C1 segment of cervical spinal cord (tissue), 14 donors: ENCODE results near the gene LIM2.
A peak's percentile ranks its signal among the peaks of the same experiment; 100 is the strongest.

Source experiments
- DNase-seq, 14 donors: peaks; one replicate each; lab custom pipeline; 2025; lab: John Stamatoyannopoulos, UW

The LIM2 gene

DNA sequence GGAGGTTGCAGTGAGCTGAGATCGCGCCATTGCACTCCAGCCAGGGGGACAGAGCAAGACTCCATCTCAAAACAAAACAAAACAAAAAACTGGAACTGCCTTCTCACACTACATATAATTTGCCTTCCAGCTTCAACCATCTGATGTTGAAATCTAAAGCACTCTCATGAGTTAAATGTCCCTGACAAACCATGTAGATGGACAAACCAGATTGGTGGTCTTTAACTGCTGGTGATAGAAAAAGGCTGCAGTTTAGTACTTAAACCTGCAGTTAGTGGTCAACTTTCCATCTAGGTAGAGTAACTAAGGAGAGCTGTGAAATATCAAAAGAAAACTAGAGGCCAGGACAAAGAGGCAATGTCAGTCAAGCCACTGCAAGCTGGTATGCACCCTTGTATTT, 8.4 kb upstream of the LIM2 start:
- no peak for DNase-seq

DNA sequence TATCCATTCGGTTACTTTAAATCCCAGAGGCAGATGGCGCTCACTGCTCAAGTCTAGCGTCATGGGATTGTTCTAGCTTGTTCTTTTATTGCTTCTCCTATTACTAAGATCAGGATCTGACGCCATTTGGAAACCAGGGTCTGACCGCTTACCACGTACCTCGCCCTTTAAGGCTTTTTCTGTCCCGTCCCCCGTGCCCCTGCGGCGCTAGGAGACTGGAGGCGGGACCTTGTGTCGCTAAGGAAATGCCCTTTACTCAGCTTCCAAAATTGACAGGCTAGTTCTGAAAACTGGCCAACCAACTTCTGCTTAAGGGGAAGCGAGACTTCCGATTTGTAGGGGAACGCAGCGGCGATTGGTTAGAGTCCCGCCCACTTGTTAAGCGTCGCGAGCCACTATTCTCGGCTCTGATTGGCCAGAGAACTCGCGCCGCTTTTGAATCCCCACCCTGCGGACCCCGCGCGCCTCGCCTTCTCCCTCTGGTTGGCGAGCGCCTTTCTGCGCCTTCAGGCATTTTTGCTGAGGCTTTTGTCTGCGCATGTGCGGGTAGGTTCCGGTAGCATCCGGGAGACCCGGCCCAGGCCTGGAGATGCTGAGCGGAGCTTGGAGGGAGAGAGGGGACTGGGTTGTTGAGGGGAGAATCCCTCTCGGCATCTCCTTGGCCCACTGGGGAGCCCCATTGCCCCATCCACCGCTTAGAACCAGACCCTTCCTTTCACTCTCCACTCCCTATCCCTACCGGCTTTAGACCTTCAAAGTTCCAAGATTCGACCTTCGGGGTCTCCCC, 6.5 kb upstream of the LIM2 start:
- DNase-seq = peak; percentile 12 to 96 (median 81)

DNA sequence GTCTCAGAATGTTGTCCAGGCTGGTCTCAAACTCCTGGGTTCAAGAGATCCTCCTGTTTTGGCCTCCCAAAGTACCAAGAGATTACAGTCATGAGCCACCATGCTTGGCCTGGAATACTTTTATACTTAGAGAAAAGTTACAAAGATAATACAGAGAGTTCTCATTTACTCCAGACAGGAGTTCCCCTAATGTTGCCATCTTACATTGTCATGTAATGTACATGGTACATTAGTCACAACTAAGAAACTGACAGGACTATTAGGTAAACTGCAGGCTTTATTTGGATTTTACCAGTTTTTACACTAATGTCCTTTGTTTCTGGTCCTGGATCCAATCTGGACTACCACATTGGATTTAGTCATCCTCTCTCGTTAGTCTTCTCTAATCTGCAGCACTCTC, 4.9 kb upstream of the LIM2 start:
- no peak for DNase-seq

DNA sequence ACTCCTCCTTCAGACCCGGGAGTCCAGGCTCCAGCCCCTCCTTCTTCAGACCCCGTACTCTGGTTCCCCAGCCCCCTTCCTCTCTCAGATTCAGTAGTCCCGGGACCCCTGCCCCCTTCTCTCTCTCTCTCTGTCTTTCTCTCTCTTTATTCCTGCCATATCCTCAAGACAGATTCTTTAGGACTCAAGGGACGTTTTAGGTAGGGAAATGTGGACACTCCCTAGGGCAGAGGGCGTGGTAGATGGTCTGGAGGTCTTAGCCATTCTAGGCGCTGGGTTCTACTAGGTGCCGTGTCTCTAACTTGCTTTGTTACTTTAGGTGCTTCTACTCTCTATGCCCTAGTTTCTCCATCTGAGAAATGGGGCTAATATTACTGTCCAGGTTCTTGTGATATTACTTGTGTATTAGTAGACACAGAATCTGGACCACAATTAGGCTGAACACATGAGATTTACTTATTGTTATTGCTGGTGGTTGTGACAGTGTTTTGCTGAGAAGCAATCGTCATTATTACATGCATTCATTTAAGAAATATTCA, 3.4 kb upstream of the LIM2 start:
- DNase-seq = no peak

DNA sequence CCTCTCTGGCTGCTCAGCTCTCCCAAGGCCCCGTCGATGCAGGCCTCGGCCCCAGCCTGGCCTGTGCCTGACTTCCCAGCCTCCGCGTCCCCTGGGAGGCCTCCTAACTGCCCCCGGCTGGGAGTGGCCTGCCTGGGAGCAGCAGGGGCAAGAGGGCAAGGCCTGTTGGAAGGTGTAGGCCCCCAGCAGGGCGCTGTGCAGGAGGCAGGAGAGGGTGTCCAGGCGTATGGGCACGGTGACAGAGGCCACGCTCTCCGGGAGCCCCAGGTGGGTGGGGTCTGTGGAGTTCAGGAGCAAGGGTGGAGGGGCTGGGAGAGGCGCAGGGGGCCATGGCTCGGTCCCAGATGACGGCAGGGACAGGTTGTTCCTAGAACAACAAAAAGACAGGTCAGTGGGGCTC, 1.4 kb upstream of the LIM2 start:
- DNase-seq = no peak

DNA sequence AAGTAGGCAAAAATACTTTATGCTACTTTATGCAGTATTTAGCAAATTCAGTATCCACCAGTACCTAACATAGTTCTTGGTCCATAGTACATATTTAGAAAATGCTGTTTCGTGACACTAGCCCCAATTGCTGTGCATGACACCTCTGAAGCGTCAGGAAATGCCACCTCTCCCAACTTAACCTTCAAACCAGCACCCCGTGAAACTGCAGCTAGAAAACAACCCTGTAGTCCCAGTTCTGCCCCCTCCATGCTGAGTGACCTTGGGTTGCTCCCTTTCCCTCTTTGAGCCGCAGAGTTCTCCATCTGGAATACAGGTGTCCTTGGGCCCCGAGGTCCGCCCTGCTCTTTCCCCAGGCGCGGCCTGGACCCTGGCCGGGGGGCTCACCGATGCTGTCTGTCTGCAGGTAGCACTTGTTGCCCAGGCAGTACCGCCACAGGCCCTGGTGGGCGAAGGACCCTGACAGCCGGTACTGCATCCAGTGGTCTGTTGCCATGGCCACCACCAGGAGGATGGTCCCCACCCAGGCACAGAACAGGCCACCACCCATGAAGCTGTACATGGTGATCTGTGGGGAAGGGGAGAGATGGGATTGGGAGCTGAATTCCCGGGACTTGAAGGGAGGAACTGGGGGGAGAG, 773 bp downstream of the LIM2 start:
- no peak for DNase-seq

DNA sequence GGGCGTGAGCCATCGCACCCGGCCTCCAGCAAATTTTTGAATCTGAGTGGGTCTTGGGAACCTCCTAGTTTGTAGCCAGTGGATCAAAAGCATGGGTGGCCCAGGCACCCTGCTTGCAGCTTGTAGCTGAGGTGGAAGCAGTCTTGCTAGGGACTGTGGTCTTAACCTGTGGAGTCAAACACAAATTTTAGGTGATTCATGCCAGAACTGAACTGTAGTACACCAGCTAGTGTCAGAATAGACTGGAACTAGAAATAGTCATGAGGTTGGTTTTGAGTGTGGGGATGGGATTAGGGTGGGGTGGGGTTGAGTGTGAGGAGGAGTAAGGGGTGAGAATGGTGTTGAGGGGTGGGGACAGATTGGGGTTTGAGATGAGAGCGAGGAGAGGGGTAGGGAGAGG, 5.8 kb downstream of the LIM2 start:
- DNase-seq = no peak

DNA sequence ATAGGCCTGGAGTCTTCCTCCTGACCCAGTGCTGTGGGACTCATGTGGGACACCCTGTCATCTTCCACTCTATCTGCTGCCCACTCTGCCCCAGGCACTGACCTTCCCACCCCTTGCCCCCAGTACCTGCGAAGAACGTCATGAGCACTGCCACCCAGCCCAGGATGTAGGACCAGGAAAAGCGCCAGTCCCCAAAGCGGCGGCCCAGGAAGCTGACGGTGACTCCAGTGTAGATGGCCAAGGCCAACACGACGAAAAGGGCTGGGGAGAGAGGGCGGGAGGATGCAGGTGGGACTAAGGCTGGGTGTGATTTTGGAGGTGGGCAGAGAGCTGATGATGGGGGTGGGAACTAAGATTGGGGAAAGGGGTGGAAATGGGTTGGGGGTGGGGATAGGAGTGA, 7.4 kb downstream of the LIM2 start:
- DNase-seq = no peak

DNA sequence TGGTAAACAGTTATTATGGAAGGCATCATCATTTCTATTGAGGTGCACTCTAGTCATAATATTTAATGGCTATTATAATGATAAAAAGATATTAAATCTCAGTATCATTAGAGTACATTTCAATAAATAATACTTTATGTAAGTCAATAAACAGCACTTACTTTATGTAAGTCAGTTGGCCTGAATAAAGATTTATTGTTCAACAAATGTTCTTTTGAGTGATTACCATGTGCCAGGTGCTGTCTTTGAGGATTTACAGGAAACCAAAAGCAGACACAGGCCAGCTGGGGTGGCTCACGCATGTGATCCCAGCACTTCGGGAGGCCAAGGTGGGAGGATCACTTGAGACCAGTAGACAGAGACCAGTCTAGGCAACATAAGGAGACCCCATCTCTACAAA, 10.4 kb downstream of the LIM2 start:
- DNase-seq = no peak

DNA sequence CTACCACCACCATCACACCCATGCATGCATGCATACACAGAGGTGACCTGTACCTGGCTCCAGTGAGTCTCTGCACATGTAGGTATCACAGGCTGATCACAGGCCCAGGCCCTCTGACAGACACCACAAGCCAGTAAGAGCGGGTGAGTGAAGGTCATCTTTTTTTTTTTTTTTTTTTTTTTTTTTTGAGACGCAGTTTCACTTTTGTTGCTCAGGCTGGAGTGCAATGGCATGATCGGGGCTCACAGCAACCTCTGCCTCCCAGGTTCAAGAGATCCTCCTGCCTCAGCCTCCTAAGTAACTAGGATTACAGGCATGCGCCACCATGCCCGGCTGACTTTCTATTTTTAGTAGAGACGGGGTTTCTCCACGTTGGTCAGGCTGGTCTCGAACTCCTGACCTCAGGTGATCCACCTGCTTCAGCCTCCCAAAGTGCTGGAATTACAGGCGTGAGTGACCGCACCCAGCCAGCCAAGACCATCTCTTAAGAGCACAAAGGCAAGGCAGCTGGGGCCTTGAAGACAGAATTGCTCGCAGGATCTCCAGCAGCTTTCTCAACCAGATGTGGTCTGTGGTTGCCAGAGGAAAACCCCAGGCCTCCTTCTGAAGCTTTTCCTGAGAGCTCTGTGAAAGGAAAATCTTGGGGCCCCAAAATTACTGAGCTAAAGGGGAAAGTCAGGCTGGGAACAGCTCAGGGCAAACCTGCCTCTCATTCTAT, 12.1 kb downstream of the LIM2 start:
- DNase-seq = no peak

DNA sequence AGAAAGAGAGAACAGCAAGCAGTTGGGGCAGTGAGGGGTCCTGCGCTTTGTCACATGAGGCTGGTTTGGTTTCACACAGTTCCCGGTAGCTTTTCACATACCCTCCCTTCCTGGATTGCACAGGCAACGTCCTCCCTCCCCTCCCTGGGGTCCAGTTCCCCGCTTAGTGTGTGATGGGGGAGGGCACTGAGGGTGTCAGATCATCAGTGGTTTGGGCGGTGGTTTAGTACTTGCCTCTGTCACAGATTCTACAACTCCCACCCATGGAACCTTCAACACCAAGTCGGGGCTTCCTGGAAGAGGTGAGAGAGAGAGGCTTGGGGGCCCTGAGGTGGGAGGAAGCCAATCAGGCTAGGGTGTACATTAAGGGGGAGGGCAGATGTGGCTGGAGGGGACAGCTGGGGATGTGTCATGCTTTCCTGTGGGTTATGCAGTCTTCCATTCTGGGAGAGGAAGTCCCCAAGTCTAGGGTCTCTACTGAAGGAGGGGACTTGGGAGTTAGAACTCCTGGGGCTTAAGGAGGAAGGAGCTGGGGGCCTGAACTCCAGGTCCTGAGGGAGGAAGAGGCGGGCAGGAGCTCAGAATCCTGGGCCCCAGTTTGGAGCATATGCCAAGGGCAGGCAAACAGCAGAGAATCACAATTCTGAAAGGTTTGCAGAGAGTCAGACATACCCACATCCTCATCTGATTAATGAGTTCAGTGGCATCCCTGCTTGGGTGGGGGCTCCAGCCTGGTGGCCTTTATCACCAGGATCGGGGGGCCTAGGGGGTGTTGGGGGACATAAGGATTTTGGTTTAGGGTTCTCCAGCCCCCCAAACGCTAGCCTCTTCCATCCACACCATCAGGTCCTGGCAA, 14.9 kb downstream of the LIM2 start, which contains the start of gene NKG7:
NKG7 (minus strand) TSS at position 6 of the 856 bp plus-strand sequence. CDS start 119 bp downstream, outside the sequence.
- no peak for DNase-seq

DNA sequence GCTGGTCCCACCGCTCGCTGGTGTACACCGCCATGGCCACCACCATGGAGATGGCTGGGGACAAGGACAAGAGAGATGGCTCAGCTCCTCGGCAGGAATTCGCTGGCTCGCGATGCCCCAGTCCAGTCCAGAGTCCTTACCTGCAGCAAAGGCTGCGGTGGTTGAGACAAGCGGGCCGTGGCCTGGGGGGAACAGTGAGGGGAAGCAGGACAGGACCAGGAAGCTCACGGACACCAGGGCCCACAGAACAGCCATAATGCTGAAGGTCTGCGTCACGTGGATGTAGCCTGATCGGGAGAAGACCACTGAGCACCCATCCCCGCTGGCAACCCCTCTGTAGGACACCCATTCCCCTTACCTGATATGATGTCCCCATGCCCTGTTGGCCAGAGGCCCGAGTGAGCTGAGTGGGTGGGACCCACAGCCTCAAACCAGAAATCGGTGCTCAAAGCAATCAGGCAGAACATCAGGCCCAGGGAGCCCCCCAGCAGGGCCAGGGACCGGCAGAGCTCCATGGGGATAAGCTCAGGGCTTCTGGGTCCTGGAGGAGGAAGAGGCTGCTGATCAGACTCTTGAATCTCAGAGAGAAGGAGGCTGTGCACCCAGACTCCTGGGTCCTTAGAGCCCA, 15.6 kb downstream of the LIM2 start:
- no peak for DNase-seq

DNA sequence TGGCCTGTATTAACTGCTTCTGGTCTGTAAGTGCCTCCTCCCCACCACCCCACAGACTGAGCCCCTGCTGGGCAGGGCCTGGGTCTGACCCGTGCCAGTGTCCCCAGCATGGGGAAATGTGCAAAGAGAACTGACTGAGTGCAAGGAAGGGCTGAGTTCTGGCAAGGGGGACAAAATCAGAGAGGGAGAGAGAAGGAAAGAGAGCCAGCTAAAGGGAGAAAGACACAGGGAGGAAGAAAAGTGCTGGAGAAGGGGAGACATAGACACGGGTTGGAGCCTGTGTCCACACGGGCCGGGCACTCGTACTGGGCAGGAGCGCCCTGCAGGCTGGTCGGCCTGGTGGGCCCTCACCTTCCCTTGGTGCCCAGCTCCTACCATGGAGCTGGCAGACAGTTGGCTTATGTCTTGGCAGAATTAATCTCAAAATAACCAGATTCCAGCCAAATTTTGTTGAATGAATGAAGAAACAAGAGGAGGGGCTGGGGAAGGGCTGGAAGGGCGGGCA, 16.5 kb downstream of the LIM2 start:
- DNase-seq = no peak

DNA sequence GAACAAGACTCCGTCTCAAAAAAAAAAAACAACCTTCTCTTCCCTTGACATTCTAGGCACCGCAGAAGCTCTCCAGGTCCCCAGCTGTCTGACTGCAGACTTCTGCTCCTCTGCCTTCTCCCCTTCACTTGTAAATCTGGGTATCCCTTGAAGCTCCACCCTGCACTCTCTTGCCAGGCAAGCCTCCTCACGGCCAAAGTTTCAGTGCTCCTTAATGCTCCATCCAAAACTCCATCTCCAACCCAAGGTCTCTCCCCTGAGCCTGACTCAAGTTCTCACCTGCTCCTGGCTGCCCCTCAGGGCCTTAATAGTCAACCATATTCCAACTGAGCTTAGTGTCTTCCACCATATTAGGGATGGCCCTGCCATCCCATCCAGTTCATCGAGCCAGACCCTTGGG, 17.5 kb downstream of the LIM2 start:
- no peak for DNase-seq

DNA sequence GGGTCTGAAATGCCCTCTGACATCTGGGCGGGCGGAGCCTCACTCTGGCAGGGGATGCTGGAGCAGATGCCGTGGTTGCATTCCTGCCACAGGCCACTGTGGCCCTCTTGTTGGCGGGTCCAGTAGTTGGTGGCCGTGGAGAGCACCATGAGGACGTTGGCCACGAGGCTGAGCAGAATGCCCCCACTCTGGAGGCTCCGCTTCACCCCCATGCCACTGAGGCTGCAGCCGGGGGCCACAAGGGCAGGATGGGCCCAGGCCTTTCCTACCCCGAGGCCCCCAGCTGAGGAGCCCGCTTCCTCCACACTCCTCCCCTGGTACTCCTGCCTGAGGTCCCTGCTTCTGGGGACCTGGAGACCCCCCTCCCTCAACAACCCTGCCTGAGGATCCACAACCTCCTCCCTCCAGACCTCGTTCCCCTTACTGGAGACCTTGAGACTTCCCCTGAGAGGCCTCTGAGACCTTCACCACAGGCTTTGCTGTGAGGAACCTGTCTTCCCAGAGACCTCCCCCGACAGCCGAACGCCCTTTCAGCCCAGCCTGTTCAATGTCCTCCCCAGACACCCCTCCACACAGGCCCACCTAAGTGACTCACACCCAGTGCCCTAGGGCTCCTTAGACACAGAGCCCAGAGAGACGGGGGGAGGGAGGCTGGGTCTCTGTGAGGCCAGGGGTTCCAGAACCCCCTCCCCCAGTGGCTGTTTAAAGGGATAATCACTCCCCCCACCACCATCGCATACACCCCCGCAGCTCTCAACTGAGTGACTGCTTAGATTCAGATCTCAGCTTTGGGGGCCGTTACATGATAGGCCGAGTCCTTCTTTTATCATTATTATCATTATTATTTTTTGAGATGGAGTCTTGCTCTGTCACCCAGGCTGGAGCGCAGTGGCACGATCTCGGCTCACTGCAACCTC, 19.1 kb downstream of the LIM2 start, which contains the start of gene CLDND2:
CLDND2 (minus strand) TSS at position 638 of the 917 bp plus-strand sequence; CDS start at position 212, 426 bp downstream.
- DNase-seq = peak in 3 of 14 donors; percentile 37 to 55 (median 53)

DNA sequence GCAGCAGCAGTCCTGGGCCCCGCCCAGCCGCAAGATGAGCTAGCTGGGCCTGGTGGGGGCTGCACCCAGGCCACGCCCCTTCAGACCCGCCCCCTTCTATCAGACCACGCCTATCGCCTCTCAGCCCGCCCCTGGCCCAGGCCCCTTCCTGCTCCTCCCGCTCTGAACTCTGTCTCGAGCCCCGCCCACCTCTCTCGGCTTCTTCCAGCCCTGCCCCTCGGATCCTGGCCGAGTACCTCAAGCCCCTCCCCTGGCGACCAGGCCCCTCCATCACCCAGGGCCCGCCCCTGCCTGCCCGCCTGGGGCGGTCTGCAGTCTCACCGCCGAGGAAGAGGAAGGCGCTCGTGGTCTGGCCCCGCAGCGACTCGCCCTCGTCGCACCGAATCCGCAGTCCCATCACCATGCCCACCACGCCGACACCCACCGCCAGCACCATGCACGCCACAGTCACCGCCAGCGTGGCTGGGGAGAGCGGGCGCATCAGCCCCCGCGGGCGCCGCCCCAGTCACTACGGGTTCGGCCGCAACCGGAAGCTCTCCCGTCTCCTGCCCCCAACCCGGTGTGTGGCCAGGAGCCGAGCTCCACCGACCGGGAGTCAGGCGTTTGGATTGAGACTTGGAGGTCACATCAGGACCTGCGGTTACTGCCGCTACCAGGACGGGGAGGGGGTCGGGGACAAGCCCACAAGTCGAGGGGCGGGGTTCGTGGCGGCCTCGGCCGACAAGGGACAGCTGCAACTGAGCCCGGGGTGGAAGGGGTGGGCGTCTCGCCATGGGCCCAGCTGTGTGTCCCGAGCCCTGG, 20.0 kb downstream of the LIM2 start:
- peak; percentile 52 to 98 (median 94) for DNase-seq

DNA sequence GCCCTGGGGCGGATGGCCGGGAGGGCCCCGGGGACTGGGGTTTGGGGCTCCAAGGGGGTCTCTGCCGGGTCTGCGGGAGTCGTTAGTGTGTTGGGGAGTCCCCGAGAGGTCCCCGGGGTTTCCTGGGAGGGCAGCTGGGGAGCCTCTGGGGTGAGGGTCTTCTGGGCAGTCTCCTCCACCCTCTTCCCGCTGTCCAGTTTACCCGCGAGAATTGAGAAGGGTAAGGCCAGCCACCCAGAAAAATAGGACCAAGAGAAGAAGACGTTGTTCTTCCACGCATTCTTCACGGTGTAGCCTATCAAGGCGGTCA, 20.6 kb downstream of the LIM2 start:
- peak in 1 of 14 donors; percentile 77 for DNase-seq

DNA sequence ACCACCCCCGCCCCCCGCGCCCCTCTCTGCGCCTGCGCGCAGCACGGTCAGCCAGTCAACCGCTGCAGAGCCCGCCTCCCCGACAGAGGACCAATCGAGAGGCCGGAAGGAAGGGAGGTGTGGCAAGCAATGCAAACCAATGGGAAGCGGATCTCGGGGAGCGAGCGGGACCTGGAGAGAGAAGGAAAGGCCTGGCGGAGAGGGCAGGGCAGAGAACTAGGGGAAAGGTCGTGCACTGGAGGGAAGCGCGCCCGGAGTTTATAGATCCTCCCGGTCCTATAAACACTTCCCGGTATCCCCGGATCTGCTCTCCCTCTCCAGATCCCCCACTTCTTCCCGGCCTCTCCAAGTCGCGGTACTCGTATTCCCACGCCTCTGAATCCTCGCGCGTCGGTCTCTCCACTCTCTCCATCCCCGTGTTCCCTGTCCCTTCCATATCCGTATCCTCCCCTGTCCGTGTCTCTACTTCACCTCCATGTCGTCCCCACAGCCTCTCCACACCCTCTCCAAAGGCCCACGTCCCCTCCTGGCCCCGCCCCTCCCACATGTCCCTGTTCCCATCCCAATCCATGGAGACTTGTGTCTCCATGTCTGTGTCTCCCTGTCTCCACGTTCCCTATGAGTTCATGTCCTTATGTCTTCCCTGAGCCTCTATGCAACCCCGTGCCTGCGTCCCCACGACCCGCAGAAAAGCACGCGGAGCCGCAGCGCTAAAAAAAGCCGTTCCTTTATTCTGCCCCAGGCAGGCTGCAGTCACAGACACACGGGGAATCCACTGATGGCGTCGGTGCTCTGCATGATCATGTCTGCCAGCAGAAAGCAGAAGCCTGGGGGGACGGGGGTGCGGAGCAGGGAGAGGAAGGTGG, 21.2 kb downstream of the LIM2 start:
- peak; percentile 70 to 98 (median 94) for DNase-seq
